HepG2 (cell line): Measurements from ENCODE around the gene RERE. TPM values are rescaled to one million over a fixed set of nuclear protein-coding genes. Genes with fewer than 3 reads are reported as not detected.

Experiments
- ATAC-seq: fragments of 200-7000 bp; cut with Tn5 transposase; 3 replicates; pipeline ENCODE4 v1.9.1; 2020; ENCODE audit warnings: mild to moderate bottlenecking, moderate library complexity
- BruUV-seq: library from RNA; stranded (reverse); fragments of 400-500 nt; replicated peaks from 2 replicates; lab custom pipeline; 2021; lab: Mats Ljungman, UMichigan
- CTCF ChIA-PET: fragments of 300-600 bp; formaldehyde crosslinking; extraction: SDS; loops from one replicate; lab custom pipeline; 2021; ENCODE audit warnings: low total read pairs, inconsistent platforms, low intra/inter-chr PET ratio; lab: Yijun Ruan, JAX
- POLR2A ChIA-PET: fragments of 350-600 bp; sonication (Branson Sonifier 250); formaldehyde crosslinking; loops from one replicate; lab custom pipeline; 2020; ENCODE audit warnings: antibody characterized with exemption, inconsistent platforms; lab: Yijun Ruan, JAX
- DNase-seq: peaks from one replicate; pipeline ENCODE4 v3.0.0-alpha.2; 2015; ENCODE audit warnings: low spot score
- FAIRE-seq: peaks from 3 replicates; lab custom pipeline; 2011; peaks lifted over from hg19 to GRCh38; lab: Jason Lieb, UNC
- H2AFZ ChIP-seq: one replicate; pipeline ENCODE4 v1.6.1; 2011; ENCODE audit warnings: low read length, inconsistent platforms
- H3K27ac ChIP-seq: fragments of 300-600 bp; 3 replicates; pipeline ENCODE4 v1.8.0; 2011; ENCODE audit warnings: mixed run types, mild to moderate bottlenecking, mixed read lengths, low read length, inconsistent platforms; ENCODE audit not compliant: insufficient read depth; ENCODE audit errors: extremely low read length
- H3K27me3 ChIP-seq, 2 experiments: fragments of 200-600 bp in 1 of 2; 2 replicates in 1 of 2; 3 replicates in 1 of 2; pipeline versions ENCODE4 v1.6.0 to v1.8.0; 2011; ENCODE audit warnings: low read length in 2 of 2, mild to moderate bottlenecking in 2 of 2, moderate library complexity in 2 of 2, inconsistent platforms in 1 of 2; ENCODE audit not compliant: insufficient read depth in 2 of 2, control insufficient read depth in 1 of 2
- H3K36me3 ChIP-seq, 2 experiments: fragments of 200-600 bp in 1 of 2; replicated peaks in 1 of 2; 2 replicates in 1 of 2; 3 replicates in 1 of 2; pipeline versions ENCODE4 v1.5.1 to v1.8.0; 2011; ENCODE audit warnings: low read length in 2 of 2, inconsistent platforms in 1 of 2; ENCODE audit not compliant: insufficient read depth in 2 of 2, control insufficient read depth in 1 of 2
- H3K4me1 ChIP-seq: 2 replicates; pipeline ENCODE4 v1.5.1; 2012; ENCODE audit warnings: low read length, inconsistent platforms; ENCODE audit not compliant: insufficient read depth
- H3K4me2 ChIP-seq: 2 replicates; pipeline ENCODE4 v1.6.0; 2011; ENCODE audit warnings: low read depth, low read length, inconsistent platforms
- H3K4me3 ChIP-seq, 3 experiments: fragments of 200-600 bp in 1 of 3; sonication (generic), shearing (Covaris generic) in 1 of 3; replicated peaks in 1 of 3; 2 replicates each; pipeline ENCODE4 v1.5.1; 2011 to 2016; ENCODE audit warnings: low read length in 3 of 3, inconsistent platforms in 2 of 3, low read depth in 2 of 3, mild to moderate bottlenecking in 2 of 3, control low read depth in 1 of 3, mixed read lengths in 1 of 3; ENCODE audit not compliant: insufficient read depth in 1 of 3
- H3K79me2 ChIP-seq: one replicate; pipeline ENCODE4 v1.6.1; 2011; ENCODE audit warnings: low read length, inconsistent platforms; ENCODE audit not compliant: insufficient read depth
- H3K9ac ChIP-seq: 2 replicates; pipeline ENCODE4 v1.6.0; 2011; ENCODE audit warnings: mild to moderate bottlenecking, low read depth, low read length, inconsistent platforms; ENCODE audit not compliant: insufficient read depth
- H3K9me3 ChIP-seq: 2 replicates; pipeline ENCODE4 v1.5.1; 2012; ENCODE audit warnings: mild to moderate bottlenecking, low read length
- H4K20me1 ChIP-seq: 2 replicates; pipeline ENCODE4 v1.6.0; 2011; ENCODE audit warnings: inconsistent platforms, mild to moderate bottlenecking, low read length, moderate library complexity; ENCODE audit not compliant: insufficient read depth
- AGO2 ChIP-seq: fragments of 200-400 bp; formaldehyde crosslinking; optimal IDR thresholded peaks from 2 replicates; pipeline ENCODE3; 2017; ENCODE audit warnings: mild to moderate bottlenecking, low read depth, low read length, moderate library complexity
- EZH2 ChIP-seq: conservative IDR thresholded peaks from 2 replicates; pipeline ENCODE4 v1.6.1; 2012; ENCODE audit warnings: mild to moderate bottlenecking, low read depth, low read length, moderate library complexity
- MTF2 ChIP-seq: sonication (generic); formaldehyde crosslinking; IDR thresholded peaks from 2 replicates; pipeline ENCODE4 v1.5.0; 2020; ENCODE audit warnings: missing genetic modification reagents, borderline replicate concordance
- NKX3-1 ChIP-seq: sonication (generic); formaldehyde crosslinking; IDR thresholded peaks from 2 replicates; pipeline ENCODE4 v1.5.0; 2020; ENCODE audit warnings: missing genetic modification reagents
- PHF5A ChIP-seq: IDR thresholded peaks from one replicate; pipeline ENCODE4 v1.6.1; 2018; ENCODE audit warnings: low read depth, missing genetic modification reagents; ENCODE audit not compliant: unreplicated experiment
- ZBTB21 ChIP-seq: sonication (generic); formaldehyde crosslinking; IDR thresholded peaks from 2 replicates; pipeline ENCODE4 v1.4.0; 2020; ENCODE audit warnings: missing genetic modification reagents
- ZC3H13 ChIP-seq: sonication (generic); formaldehyde crosslinking; IDR thresholded peaks from 2 replicates; pipeline ENCODE4 v1.8.1; 2023; ENCODE audit warnings: mild to moderate bottlenecking, missing genetic modification reagents, moderate library complexity
- ZNF251 ChIP-seq: sonication (generic); formaldehyde crosslinking; IDR thresholded peaks from 2 replicates; pipeline ENCODE4 v1.9.0; 2021; ENCODE audit warnings: mild to moderate bottlenecking, missing genetic modification reagents
- ZNF333 ChIP-seq: sonication (generic); formaldehyde crosslinking; IDR thresholded peaks from 2 replicates; pipeline ENCODE4 v1.4.0; 2020; ENCODE audit warnings: mild to moderate bottlenecking, missing genetic modification reagents, borderline replicate concordance
- ZNF501 ChIP-seq: sonication (generic); formaldehyde crosslinking; IDR thresholded peaks from 2 replicates; pipeline ENCODE4 v1.5.1; 2020; ENCODE audit warnings: mild to moderate bottlenecking, moderate library complexity, missing genetic modification reagents
- ZNF563 ChIP-seq: sonication (generic); formaldehyde crosslinking; IDR thresholded peaks from 2 replicates; pipeline ENCODE4 v1.8.0; 2022; ENCODE audit warnings: mild to moderate bottlenecking, moderate library complexity, missing genetic modification reagents
- ZNF768 ChIP-seq: sonication (generic); formaldehyde crosslinking; IDR thresholded peaks from 2 replicates; pipeline ENCODE4 v1.4.0; 2020; ENCODE audit warnings: missing genetic modification reagents
- WGBS: methylation state at CpG from one replicate; pipeline ENCODE4 v1.1.6; 2017; ENCODE audit warnings: low lambda C conversion rate; 5-methylcytosine and 5-hydroxymethylcytosine counted together
- in situ Hi-C: cut with HindIII; loops from 2 replicates; pipeline ENCODE4 v1.10.0; 2017; ENCODE audit warnings: low pct_unique_long_range_greater_than_20kb; ENCODE audit not compliant: extremely low pct_ligation_motif_present
- intact Hi-C: fragments of 100-400 bp; cut with micrococcal nuclease; formaldehyde crosslinking; loops from one replicate; pipeline ENCODE4 v1.10.0; 2022; ENCODE audit not compliant: unreplicated experiment
- polyA plus RNA-seq, 8 experiments: library from polyadenylated mRNA; depleted of rRNA in 3 of 8; stranded (reverse) in 7 of 8; unstranded in 1 of 8; fragments of >200 nt; fragmentation: Illumina TruSeq in 4 of 8; extraction: Trizol in 4 of 8; gene quantifications; 2 replicates each; pipeline versions ENCODE4 v1.2.1 to v1.2.3, GENCODE V29; 2011 to 2016; ENCODE audit warnings: low read depth in 4 of 8, missing spikeins in 1 of 8, mixed read lengths in 1 of 8; ENCODE audit not compliant: insufficient read depth in 1 of 8
- total RNA-seq, 5 experiments: library from RNA; depleted of rRNA; stranded (reverse); fragments of >200 nt; fragmentation: Illumina TruSeq; extraction: Trizol; gene quantifications; 2 replicates each; pipeline ENCODE4 v1.2.3, GENCODE V29; 2016; ENCODE audit warnings: low read depth in 1 of 5
- TF ChIP-seq, protein P1 (sequence below): sonication (generic); formaldehyde crosslinking; IDR thresholded peaks from 2 replicates; pipeline ENCODE4 v1.8.0; 2022; ENCODE audit warnings: mild to moderate bottlenecking, missing genetic modification reagents; ENCODE audit not compliant: insufficient replicate concordance
- TF ChIP-seq, protein P2 (sequence below): sonication (generic); formaldehyde crosslinking; IDR thresholded peaks from 2 replicates; pipeline ENCODE4 v1.5.0; 2020; ENCODE audit warnings: mild to moderate bottlenecking, missing genetic modification reagents, moderate library complexity
- TF ChIP-seq, protein P3 (sequence below): sonication (generic); formaldehyde crosslinking; IDR thresholded peaks from 2 replicates; pipeline ENCODE4 v1.5.1; 2020; ENCODE audit warnings: mild to moderate bottlenecking, missing genetic modification reagents, moderate library complexity

RERE gene
- total and polyA plus RNA-seq, 2 of the 13 experiments (the other 11 are each of a cell fraction or from before 2014, with no cell fraction given) = 18.3 to 21.9 TPM

DNA sequence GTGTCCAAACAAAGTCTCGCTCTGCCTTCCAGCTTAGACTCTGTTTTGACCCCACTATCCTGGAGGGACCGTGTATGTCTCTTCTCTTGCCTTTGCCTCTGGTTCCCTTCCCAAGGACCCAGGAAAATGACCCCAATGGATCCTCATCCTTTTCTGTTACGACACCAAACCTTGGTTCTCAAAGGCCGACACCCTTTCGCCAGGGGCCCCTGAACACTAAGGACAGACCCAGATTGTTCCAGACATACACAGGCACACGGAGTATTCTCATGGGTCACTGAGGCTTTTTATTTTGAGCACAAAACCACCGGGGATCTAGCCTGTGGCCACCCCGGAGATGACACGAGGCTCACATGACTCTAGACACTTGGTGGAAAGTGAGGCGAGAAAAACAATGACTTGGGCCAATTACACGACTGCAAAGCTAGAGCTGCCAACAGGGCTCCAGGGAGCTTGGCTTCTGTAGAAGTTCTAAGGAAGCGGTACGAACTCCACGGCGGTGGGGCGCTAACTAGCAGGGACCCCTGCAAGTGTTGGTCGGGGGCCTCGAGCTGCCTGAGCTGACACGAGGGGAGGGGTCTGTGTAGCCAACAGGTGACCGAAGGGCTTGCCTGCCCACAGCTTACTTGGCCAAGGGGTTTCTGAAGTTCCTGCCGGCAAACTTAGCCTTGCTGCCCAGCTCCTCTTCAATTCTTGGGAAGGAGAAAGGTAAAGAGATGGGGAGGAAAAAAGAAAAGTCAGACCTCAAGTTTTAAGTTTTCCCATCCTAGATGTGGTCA, 43.5 kb upstream of the RERE start (continued):
- TF ChIP-seq NKX3-1 (CRISPR knock-in tag) = no peak; the same call in 1 of the 2 replicates
- TF ChIP-seq, protein P1, sequence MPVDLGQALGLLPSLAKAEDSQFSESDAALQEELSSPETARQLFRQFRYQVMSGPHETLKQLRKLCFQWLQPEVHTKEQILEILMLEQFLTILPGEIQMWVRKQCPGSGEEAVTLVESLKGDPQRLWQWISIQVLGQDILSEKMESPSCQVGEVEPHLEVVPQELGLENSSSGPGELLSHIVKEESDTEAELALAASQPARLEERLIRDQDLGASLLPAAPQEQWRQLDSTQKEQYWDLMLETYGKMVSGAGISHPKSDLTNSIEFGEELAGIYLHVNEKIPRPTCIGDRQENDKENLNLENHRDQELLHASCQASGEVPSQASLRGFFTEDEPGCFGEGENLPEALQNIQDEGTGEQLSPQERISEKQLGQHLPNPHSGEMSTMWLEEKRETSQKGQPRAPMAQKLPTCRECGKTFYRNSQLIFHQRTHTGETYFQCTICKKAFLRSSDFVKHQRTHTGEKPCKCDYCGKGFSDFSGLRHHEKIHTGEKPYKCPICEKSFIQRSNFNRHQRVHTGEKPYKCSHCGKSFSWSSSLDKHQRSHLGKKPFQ (CRISPR knock-in tag) = no peak
- TF ChIP-seq AGO2 = peak; percentile 25
- TF ChIP-seq ZBTB21 (CRISPR knock-in tag) = no peak
- TF ChIP-seq ZNF501 (CRISPR knock-in tag) = 0 out of 2 replicates have a peak, but pooled peaks have one; percentile 16
- no peak for TF ChIP-seq ZNF768
- no peak for TF ChIP-seq ZNF251 (CRISPR knock-in tag)
- TF ChIP-seq, all 625 proteins: peak for 8

DNA sequence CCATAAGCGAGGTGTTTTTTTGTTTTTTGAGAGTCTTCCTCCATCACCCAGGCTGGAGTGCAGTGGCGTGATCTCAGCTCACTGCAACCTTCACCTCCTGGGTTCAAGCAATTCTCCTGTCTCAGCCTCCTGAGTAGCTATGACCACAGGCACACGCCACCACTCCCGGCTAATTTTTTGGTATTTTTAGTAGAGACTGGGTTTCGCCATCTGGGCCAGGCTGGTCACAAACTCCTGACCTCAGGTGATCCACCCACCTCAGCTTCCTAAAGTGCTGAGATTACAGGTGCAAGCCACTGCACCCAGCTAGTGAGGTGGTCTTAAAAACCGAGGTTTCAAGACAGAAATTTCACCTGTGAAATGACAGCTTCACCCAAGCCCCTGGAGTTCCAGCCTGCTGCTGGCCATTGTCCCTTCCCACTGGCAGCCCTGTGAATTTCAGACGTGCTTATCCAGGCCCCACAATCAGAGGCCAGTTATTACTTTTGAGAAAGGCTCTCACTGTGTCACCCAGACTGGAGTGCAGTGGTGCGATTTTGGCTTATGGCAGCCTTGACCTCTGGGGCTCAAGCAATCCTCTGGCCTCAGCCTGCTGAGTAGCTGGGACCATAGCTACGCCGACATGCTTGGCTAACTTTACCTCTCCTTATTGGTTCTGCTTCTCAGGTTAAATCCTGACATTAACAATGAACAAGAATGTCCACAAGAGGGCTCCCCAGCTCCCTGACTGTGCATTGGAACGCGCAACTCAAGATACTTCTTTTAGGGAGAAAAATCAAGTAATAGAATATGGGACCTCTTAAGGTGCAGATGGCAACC, 41.7 kb upstream of the RERE start:
- no peak overlapping the region for H2AFZ ChIP-seq
- H3K4me3 ChIP-seq = no peak overlapping the region
- BruUV-seq = no TSS peak
- peaks cover 24 to 41% of the 10 kb centered on the region in 2 experiments for H3K36me3 ChIP-seq
- ChIA-PET CTCF (no interaction called here), POLR2A (interaction anchor here (1.4 to 13.6 kb wide), 5 partner anchors 10 to 43 kb away, joined by 4 to 116 read pairs (median 19); partner anchors contain the start of gene ENO1)
- peaks cover 59% of the 10 kb centered on the region for H4K20me1 ChIP-seq
- peak; percentile 3 for ATAC-seq
- peak overlapping the region; percentile 75 for H3K27ac ChIP-seq
- no peaks in the 10 kb centered on the region for H3K79me2 ChIP-seq
- H3K27me3 ChIP-seq = no peaks in the 10 kb centered on the region
- H3K9me3 ChIP-seq = no peaks in the 10 kb centered on the region
- peak; percentile 60 for DNase-seq
- peak; percentile 60 for FAIRE-seq
- intact Hi-C loops = loop anchor here (2.0 to 5.0 kb wide), 2 partner anchors 42 to 130 kb away; partner anchors contain the start of gene RERE
- WGBS = 85% methylated on average over 12 of the region's 12 CpGs
- H3K4me2 ChIP-seq = 0 out of 2 replicates have a peak overlapping the region, but pooled peaks have one; percentile 18
- in situ Hi-C loops = no loop called here
- H3K9ac ChIP-seq = no peak overlapping the region
- H3K4me1 ChIP-seq = peaks cover 99% of the 10 kb centered on the region
- TF ChIP-seq, protein P2, sequence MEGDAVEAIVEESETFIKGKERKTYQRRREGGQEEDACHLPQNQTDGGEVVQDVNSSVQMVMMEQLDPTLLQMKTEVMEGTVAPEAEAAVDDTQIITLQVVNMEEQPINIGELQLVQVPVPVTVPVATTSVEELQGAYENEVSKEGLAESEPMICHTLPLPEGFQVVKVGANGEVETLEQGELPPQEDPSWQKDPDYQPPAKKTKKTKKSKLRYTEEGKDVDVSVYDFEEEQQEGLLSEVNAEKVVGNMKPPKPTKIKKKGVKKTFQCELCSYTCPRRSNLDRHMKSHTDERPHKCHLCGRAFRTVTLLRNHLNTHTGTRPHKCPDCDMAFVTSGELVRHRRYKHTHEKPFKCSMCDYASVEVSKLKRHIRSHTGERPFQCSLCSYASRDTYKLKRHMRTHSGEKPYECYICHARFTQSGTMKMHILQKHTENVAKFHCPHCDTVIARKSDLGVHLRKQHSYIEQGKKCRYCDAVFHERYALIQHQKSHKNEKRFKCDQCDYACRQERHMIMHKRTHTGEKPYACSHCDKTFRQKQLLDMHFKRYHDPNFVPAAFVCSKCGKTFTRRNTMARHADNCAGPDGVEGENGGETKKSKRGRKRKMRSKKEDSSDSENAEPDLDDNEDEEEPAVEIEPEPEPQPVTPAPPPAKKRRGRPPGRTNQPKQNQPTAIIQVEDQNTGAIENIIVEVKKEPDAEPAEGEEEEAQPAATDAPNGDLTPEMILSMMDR (CRISPR knock-in tag) = peak; percentile 69
- TF ChIP-seq PHF5A (CRISPR knock-in tag) (peak; percentile 33), ZNF563 (CRISPR knock-in tag) (0 out of 2 replicates have a peak, but pooled peaks have one; percentile 18), MTF2 (CRISPR knock-in tag) (no peak), AGO2 (peak; percentile 56), ZNF333 (0 out of 2 replicates have a peak, but pooled peaks have one; percentile 35), ZC3H13 (CRISPR knock-in tag) (peak; percentile 41; the same call in 1 of the 2 replicates), EZH2 (no peak)
- TF ChIP-seq, protein P3, sequence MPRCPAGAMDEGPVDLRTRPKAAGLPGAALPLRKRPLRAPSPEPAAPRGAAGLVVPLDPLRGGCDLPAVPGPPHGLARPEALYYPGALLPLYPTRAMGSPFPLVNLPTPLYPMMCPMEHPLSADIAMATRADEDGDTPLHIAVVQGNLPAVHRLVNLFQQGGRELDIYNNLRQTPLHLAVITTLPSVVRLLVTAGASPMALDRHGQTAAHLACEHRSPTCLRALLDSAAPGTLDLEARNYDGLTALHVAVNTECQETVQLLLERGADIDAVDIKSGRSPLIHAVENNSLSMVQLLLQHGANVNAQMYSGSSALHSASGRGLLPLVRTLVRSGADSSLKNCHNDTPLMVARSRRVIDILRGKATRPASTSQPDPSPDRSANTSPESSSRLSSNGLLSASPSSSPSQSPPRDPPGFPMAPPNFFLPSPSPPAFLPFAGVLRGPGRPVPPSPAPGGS (CRISPR knock-in tag) = 0 out of 2 replicates have a peak, but pooled peaks have one; percentile 39
